BE2C (cell line): ENCODE data around the gene CD58.

Experiments
- DNase-seq: peaks from one replicate; pipeline ENCODE4 v3.0.0-alpha.2; 2020
- H3K27me3 ChIP-seq: fragments of 250-450 bp; sonication (Bioruptor Pico); 2 replicates; pipeline ENCODE4 v1.5.1; 2020; ENCODE audit warnings: mild to moderate bottlenecking
- H3K36me3 ChIP-seq: fragments of 250-450 bp; sonication (Bioruptor Pico); 2 replicates; pipeline ENCODE4 v1.5.1; 2020; ENCODE audit warnings: mild to moderate bottlenecking
- H3K4me1 ChIP-seq: fragments of 250-450 bp; sonication (Bioruptor Pico); 2 replicates; pipeline ENCODE4 v1.5.1; 2020
- H3K4me3 ChIP-seq: 2 replicates; pipeline ENCODE4 v1.5.1; 2011; ENCODE audit warnings: low read depth, low read length
- H3K9me3 ChIP-seq: fragments of 250-450 bp; sonication (Bioruptor Pico); 2 replicates; pipeline ENCODE4 v1.5.1; 2020
- TF ChIP-seq, protein P1 (sequence below): IDR thresholded peaks from 2 replicates; pipeline ENCODE4 v1.5.1; 2012; ENCODE audit warnings: mild to moderate bottlenecking, low read depth, low read length

The CD58 gene

DNA sequence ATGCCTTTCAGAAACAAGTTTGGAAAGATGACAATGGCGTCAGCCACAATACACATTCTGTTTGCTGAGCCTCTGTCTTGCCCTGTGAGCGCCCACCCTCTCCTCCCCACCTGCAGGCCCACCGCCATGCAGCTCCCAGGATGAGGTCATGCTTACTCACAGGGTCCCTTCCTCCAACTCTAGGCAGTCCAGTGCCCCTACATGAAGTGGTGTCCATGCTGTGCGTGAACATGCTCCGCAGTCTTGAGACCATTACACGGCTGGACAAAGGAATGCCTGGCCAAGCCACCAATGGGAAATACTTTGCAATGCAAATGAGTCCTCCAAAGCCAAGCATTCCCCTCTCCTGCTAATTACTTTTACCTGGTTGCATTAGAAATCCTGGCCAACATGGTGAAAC, 92.2 kb downstream of the CD58 start:
- TF ChIP-seq, protein P1, sequence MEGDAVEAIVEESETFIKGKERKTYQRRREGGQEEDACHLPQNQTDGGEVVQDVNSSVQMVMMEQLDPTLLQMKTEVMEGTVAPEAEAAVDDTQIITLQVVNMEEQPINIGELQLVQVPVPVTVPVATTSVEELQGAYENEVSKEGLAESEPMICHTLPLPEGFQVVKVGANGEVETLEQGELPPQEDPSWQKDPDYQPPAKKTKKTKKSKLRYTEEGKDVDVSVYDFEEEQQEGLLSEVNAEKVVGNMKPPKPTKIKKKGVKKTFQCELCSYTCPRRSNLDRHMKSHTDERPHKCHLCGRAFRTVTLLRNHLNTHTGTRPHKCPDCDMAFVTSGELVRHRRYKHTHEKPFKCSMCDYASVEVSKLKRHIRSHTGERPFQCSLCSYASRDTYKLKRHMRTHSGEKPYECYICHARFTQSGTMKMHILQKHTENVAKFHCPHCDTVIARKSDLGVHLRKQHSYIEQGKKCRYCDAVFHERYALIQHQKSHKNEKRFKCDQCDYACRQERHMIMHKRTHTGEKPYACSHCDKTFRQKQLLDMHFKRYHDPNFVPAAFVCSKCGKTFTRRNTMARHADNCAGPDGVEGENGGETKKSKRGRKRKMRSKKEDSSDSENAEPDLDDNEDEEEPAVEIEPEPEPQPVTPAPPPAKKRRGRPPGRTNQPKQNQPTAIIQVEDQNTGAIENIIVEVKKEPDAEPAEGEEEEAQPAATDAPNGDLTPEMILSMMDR, result no peak
- no peak for DNase-seq
- no peaks in the 10 kb centered on the region for H3K36me3 ChIP-seq
- H3K4me3 ChIP-seq, result no peak overlapping the region
- H3K9me3 ChIP-seq, result no peaks in the 10 kb centered on the region
- H3K27me3 ChIP-seq, result no peaks in the 10 kb centered on the region
- H3K4me1 ChIP-seq, result peaks cover 59% of the 10 kb centered on the region

DNA sequence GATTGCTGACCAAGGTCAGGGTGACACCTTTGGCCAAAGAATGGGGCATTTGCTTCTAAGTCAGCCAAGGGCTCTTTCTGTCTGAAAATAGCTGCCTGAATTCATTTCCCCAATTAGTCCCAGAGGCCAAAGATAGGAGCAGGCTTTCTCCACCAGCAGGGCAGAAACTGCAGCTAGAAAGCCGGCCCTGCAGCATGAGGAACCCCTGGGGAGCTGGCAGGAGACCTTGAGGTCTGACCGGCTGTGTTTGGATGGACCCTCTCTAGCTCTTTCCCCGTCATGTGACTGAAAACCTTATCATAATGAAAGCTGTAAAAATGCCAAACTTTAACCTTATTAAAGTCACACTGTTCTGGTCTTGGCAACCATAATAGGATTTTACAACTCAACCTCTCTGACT, 93.4 kb downstream of the CD58 start:
- H3K4me3 ChIP-seq, result no peak overlapping the region
- peak; percentile 57 for DNase-seq

DNA sequence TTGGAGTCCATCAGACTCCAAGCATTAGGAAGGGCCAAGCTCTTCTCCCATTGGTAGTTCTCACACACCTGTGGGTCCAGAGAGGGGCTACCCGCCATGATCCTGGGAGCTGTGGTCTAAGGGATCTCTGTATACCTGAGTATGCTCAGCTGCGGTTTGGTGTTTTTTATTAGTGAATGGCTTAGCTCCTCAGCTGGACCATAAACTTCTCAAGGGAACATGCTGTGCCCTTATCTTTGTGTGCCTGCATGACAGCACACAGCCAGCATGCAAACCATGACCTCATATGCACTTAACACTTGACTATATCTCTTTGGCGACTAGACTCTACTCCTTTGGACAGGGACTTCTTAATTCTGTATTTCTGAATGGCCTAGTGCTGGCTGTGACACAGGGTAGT, 94.5 kb downstream of the CD58 start:
- Histone ChIP-seq H3K4me1 (peaks cover 62% of the 10 kb centered on the region), H3K4me3 (no peak overlapping the region), H3K36me3 (no peaks in the 10 kb centered on the region), H3K27me3 (no peaks in the 10 kb centered on the region), H3K9me3 (no peaks in the 10 kb centered on the region)
- no peak for DNase-seq
- TF ChIP-seq, protein P1, result no peak

More for the DNA sequence above, 93.4 kb downstream of the CD58 start:
- TF ChIP-seq, protein P1, result peak; percentile 25
- Histone ChIP-seq H3K4me1 (peaks cover 54% of the 10 kb centered on the region), H3K36me3 (no peaks in the 10 kb centered on the region), H3K9me3 (no peaks in the 10 kb centered on the region), H3K27me3 (no peaks in the 10 kb centered on the region)

DNA sequence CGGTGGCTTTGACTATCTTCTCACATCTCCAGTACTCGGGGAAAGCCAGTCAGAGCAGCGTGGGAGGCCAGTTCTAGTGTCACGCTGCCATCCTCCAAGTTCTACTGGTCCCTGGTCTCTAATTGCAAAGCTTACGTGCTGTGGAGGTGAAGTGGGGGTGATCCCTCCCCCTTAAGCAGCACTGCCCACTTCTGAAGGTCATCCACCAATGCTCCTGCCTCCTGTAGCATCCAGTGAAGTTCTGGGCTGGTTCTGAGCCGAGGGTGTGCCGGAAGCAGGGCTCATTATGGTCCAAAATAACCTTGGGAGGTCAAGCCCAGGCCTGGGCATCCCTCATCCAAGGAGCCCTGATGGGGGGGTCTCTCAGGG, 95.0 kb downstream of the CD58 start:
- TF ChIP-seq, protein P1, result no peak
- no peaks in the 10 kb centered on the region for H3K9me3 ChIP-seq
- H3K27me3 ChIP-seq, result no peaks in the 10 kb centered on the region
- H3K36me3 ChIP-seq, result no peaks in the 10 kb centered on the region
- H3K4me3 ChIP-seq, result no peak overlapping the region
- no peak for DNase-seq
- peaks cover 62% of the 10 kb centered on the region for H3K4me1 ChIP-seq

DNA sequence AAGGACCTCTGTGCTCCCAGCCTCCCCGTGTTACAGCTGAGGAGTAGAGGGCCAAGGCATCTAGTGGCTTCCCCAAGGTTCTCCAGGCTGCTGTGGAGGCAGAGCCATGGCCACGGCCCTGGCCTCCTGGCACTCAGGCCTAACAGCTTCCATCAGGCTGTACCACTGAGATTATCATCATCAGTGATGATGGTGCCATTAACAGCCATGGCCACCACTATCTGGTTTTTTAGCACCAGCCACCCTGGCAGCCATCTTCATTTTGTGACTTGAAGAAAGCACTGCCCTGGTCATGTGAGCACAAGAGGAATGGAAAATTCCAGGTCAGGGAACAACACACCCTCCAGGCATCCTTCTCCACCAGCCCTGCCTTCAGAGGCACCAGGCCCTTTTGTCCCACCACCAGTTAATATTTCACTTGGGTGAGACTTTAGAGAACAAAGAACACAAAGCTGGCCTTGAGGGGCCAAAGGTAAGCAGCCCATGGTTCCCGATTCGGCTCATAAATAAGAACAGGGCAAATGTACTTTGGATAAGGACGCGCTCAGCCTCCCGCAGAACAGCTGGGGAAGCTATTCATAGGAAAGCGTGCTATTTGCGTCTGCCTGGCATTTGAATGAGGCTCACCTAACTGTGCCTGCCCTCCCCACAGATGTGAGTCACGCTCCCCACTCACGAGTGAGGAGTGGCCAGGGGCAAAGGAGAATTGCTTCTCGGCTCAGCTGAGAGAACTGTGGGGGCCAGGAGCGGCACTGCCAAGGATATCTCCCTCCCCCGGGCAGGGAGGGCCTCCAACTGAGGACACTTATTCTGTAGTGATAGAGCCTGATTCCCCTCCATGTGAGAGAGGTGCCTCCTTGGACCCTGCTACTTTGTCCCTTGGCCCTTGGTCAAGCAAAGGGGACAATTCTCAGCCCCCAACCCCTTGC, 95.6 kb downstream of the CD58 start:
- Histone ChIP-seq H3K36me3 (no peaks in the 10 kb centered on the region), H3K9me3 (no peaks in the 10 kb centered on the region), H3K4me1 (peaks cover 66% of the 10 kb centered on the region), H3K4me3 (no peak overlapping the region), H3K27me3 (no peaks in the 10 kb centered on the region)
- TF ChIP-seq, protein P1, result no peak
- no peak for DNase-seq

DNA sequence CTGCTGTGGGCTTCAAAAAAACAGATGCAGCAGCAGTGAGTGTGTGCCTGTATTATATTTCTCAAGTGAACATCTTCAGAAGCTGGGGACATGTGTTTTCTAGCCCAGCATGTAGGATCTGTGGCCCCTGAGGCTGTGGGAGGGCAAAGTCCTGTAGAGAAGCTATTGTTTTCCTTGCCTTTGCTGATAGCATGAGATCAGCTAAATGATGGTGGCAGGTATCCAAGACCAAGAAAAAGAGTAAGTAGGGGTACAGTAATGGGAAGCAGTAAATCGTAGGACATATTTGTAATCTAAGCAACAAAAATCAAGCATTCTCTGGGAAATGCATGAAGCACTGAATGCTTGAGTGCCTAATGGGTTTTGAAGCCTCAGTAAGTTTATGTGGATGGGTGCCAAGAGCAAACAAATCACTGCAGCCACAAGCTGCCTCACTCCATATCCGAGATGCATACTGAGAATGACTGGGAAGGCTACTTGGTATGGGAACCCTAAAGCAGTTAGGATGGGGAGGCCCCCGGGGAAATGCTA, 98.3 kb downstream of the CD58 start:
- no peak overlapping the region for H3K4me3 ChIP-seq
- no peaks in the 10 kb centered on the region for H3K36me3 ChIP-seq
- H3K4me1 ChIP-seq, result peaks cover 61% of the 10 kb centered on the region
- no peaks in the 10 kb centered on the region for H3K27me3 ChIP-seq
- H3K9me3 ChIP-seq, result no peaks in the 10 kb centered on the region
- DNase-seq, result peak; percentile 83
- TF ChIP-seq, protein P1, result no peak
